HEK293 (cell line): Measurements from ENCODE around the gene MT1A.

Source experiments
- HOXC10 ChIP-seq: sonication (generic); formaldehyde crosslinking; IDR thresholded peaks from 2 replicates; pipeline ENCODE4 v1.8.1; 2023; ENCODE audit warnings: mild to moderate bottlenecking, missing genetic modification reagents
- KLF16 ChIP-seq: fragments of 450-650 bp; formaldehyde crosslinking; IDR thresholded peaks from 2 replicates; pipeline ENCODE4 v1.5.1; 2017; ENCODE audit warnings: missing biosample characterization, missing genetic modification characterization
- SP2 ChIP-seq: fragments of 450-650 bp; formaldehyde crosslinking; IDR thresholded peaks from 2 replicates; pipeline ENCODE4 v1.5.1; 2016; ENCODE audit warnings: missing biosample characterization, missing genetic modification characterization
- ZBTB8A ChIP-seq: fragments of 450-650 bp; formaldehyde crosslinking; IDR thresholded peaks from 2 replicates; pipeline ENCODE4 v1.5.1; 2016; ENCODE audit warnings: missing biosample characterization, missing genetic modification characterization
- ZFP3 ChIP-seq: fragments of 450-650 bp; formaldehyde crosslinking; IDR thresholded peaks from 2 replicates; pipeline ENCODE4 v1.5.1; 2016; ENCODE audit warnings: low read depth, missing biosample characterization, missing genetic modification characterization
- ZNF146 ChIP-seq: fragments of 450-650 bp; formaldehyde crosslinking; IDR thresholded peaks from 2 replicates; pipeline ENCODE4 v1.5.1; 2016; ENCODE audit warnings: missing biosample characterization, missing genetic modification characterization
- ZNF211 ChIP-seq: fragments of 450-650 bp; formaldehyde crosslinking; IDR thresholded peaks from 2 replicates; pipeline ENCODE4 v1.5.1; 2016; ENCODE audit warnings: low read depth, missing biosample characterization, missing genetic modification characterization
- ZNF214 ChIP-seq: fragments of 450-650 bp; formaldehyde crosslinking; IDR thresholded peaks from 2 replicates; pipeline ENCODE4 v1.5.1; 2017; ENCODE audit warnings: missing biosample characterization, mild to moderate bottlenecking, missing genetic modification characterization, borderline replicate concordance
- ZNF223 ChIP-seq: fragments of 450-650 bp; formaldehyde crosslinking; IDR thresholded peaks from 2 replicates; pipeline ENCODE4 v1.5.1; 2016; ENCODE audit warnings: missing biosample characterization, missing genetic modification characterization
- ZNF335 ChIP-seq: fragments of 450-650 bp; formaldehyde crosslinking; conservative IDR thresholded peaks from 2 replicates; pipeline ENCODE4 v1.5.1; 2016; ENCODE audit warnings: missing biosample characterization, missing genetic modification characterization
- ZNF426 ChIP-seq: fragments of 450-650 bp; formaldehyde crosslinking; IDR thresholded peaks from 2 replicates; pipeline ENCODE4 v1.5.1; 2017; ENCODE audit warnings: missing biosample characterization, missing genetic modification characterization, mild to moderate bottlenecking, inconsistent platforms, moderate library complexity
- ZNF510 ChIP-seq: fragments of 450-650 bp; formaldehyde crosslinking; IDR thresholded peaks from 2 replicates; pipeline ENCODE4 v1.5.1; 2018; ENCODE audit warnings: mild to moderate bottlenecking, missing genetic modification characterization, missing biosample characterization; ENCODE audit not compliant: insufficient replicate concordance
- ZNF514 ChIP-seq: fragments of 450-650 bp; formaldehyde crosslinking; IDR thresholded peaks from 2 replicates; pipeline ENCODE4 v1.5.1; 2016; ENCODE audit warnings: missing biosample characterization, missing genetic modification characterization
- ZNF529 ChIP-seq: fragments of 450-650 bp; formaldehyde crosslinking; IDR thresholded peaks from 2 replicates; pipeline ENCODE4 v1.5.1; 2017; ENCODE audit warnings: missing genetic modification characterization, missing biosample characterization; ENCODE audit not compliant: insufficient replicate concordance
- ZNF530 ChIP-seq: fragments of 450-650 bp; formaldehyde crosslinking; IDR thresholded peaks from 2 replicates; pipeline ENCODE4 v1.5.1; 2016; ENCODE audit warnings: low read depth, missing biosample characterization, missing genetic modification characterization
- ZNF596 ChIP-seq: fragments of 450-650 bp; IDR thresholded peaks from 2 replicates; pipeline ENCODE4 v1.5.0; 2018; ENCODE audit warnings: missing biosample characterization, mild to moderate bottlenecking, missing genetic modification characterization, moderate library complexity
- ZNF600 ChIP-seq: fragments of 450-650 bp; formaldehyde crosslinking; IDR thresholded peaks from 2 replicates; pipeline ENCODE4 v1.5.1; 2016; ENCODE audit warnings: missing biosample characterization, missing genetic modification characterization
- TF ChIP-seq, protein P1 (sequence below): fragments of 450-650 bp; formaldehyde crosslinking; IDR thresholded peaks from 2 replicates; pipeline ENCODE4 v1.5.1; 2016; ENCODE audit warnings: missing biosample characterization, missing genetic modification characterization
- TF ChIP-seq, protein P2 (sequence below): fragments of 450-650 bp; formaldehyde crosslinking; IDR thresholded peaks from 2 replicates; pipeline ENCODE4 v1.5.1; 2016; ENCODE audit warnings: missing biosample characterization, missing genetic modification characterization, low read depth
- TF ChIP-seq, protein P3 (sequence below): fragments of 450-650 bp; formaldehyde crosslinking; IDR thresholded peaks from 2 replicates; pipeline ENCODE4 v1.5.1; 2017; ENCODE audit warnings: missing biosample characterization, mild to moderate bottlenecking, missing genetic modification characterization, moderate library complexity
- TF ChIP-seq, protein P4 (sequence below): fragments of 450-650 bp; formaldehyde crosslinking; IDR thresholded peaks from 2 replicates; pipeline ENCODE4 v1.5.1; 2016; ENCODE audit warnings: missing biosample characterization, missing genetic modification characterization
- TF ChIP-seq, protein P5 (sequence below): fragments of 450-650 bp; formaldehyde crosslinking; optimal IDR thresholded peaks from 2 replicates; pipeline ENCODE3; 2016; ENCODE audit warnings: missing biosample characterization, mild to moderate bottlenecking, missing genetic modification characterization
- TF ChIP-seq, protein P6 (sequence below): fragments of 450-650 bp; formaldehyde crosslinking; IDR thresholded peaks from 2 replicates; pipeline ENCODE4 v1.5.1; 2016; ENCODE audit warnings: missing biosample characterization, missing genetic modification characterization
- TF ChIP-seq, protein P7 (sequence below): fragments of 450-650 bp; formaldehyde crosslinking; IDR thresholded peaks from 2 replicates; pipeline ENCODE4 v1.5.1; 2016; ENCODE audit warnings: missing biosample characterization, missing genetic modification characterization
- TF ChIP-seq, protein P8 (sequence below): fragments of 450-650 bp; formaldehyde crosslinking; IDR thresholded peaks from 2 replicates; pipeline ENCODE4 v1.5.1; 2016; ENCODE audit warnings: missing biosample characterization, missing genetic modification characterization, borderline replicate concordance

The MT1A gene

DNA sequence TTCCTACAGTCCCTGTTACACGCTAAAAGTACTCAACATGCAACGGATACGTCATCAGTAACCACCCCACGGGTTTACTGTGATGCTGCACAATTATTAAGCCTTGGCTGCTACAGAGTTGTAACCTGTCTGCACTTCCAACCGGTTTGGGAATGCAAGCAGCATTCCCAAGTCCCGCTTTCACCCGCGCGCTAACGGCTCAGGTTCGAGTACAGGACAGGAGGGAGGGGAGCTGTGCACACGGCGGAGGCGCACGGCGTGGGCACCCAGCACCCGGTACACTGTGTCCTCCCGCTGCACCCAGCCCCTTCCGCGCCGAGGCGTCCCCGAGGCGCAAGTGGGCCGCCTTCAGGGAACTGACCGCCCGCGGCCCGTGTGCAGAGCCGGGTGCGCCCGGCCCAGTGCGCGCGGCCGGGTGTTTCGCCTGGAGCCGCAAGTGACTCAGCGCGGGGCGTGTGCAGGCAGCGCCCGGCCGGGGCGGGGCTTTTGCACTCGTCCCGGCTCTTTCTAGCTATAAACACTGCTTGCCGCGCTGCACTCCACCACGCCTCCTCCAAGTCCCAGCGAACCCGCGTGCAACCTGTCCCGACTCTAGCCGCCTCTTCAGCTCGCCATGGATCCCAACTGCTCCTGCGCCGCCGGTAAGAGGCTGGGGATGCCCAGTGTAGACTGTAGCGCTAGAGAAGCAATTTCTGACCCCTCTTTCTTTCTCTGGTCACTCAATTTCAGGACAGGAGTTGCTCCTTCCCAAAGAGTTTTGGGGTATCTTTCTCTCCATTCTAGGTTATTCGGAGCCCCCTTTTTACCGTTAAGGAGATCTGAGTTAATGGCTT is 30.2 kb upstream of the MT1A start, which contains the start of gene MT2A (continued):
- TF ChIP-seq, protein P1, sequence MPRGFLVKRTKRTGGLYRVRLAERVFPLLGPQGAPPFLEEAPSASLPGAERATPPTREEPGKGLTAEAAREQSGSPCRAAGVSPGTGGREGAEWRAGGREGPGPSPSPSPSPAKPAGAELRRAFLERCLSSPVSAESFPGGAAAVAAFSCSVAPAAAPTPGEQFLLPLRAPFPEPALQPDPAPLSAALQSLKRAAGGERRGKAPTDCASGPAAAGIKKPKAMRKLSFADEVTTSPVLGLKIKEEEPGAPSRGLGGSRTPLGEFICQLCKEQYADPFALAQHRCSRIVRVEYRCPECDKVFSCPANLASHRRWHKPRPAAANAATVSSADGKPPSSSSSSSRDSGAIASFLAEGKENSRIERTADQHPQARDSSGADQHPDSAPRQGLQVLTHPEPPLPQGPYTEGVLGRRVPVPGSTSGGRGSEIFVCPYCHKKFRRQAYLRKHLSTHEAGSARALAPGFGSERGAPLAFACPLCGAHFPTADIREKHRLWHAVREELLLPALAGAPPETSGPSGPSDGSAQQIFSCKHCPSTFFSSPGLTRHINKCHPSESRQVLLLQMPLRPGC, result no peak
- TF ChIP-seq ZFP3 (tag by site-specific recombination) (no peak), ZNF214 (no peak), ZNF335 (tag by site-specific recombination) (peak; percentile 21; the same call in 1 of the 2 replicates), KLF16 (peak; percentile 63; the same call in 1 of the 2 replicates), ZNF426 (no peak), ZNF211 (tag by site-specific recombination) (no peak), ZNF529 (tag by site-specific recombination) (no peak), HOXC10 (CRISPR knock-in tag) (no peak), ZNF514 (no peak), ZNF600 (tag by site-specific recombination) (peak; percentile 83), ZNF510 (tag by site-specific recombination) (no peak), ZNF223 (tag by site-specific recombination) (no peak), ZNF530 (no peak), ZNF596 (tag by site-specific recombination) (peak; percentile 13; the same call in 1 of the 2 replicates), ZBTB8A (tag by site-specific recombination) (peak; percentile 87), SP2 (tag by site-specific recombination) (peak; percentile 71), ZNF146 (no peak)
- TF ChIP-seq, protein P2, sequence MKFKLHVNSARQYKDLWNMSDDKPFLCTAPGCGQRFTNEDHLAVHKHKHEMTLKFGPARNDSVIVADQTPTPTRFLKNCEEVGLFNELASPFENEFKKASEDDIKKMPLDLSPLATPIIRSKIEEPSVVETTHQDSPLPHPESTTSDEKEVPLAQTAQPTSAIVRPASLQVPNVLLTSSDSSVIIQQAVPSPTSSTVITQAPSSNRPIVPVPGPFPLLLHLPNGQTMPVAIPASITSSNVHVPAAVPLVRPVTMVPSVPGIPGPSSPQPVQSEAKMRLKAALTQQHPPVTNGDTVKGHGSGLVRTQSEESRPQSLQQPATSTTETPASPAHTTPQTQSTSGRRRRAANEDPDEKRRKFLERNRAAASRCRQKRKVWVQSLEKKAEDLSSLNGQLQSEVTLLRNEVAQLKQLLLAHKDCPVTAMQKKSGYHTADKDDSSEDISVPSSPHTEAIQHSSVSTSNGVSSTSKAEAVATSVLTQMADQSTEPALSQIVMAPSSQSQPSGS (tag by site-specific recombination), result no peak
- TF ChIP-seq, protein P3, sequence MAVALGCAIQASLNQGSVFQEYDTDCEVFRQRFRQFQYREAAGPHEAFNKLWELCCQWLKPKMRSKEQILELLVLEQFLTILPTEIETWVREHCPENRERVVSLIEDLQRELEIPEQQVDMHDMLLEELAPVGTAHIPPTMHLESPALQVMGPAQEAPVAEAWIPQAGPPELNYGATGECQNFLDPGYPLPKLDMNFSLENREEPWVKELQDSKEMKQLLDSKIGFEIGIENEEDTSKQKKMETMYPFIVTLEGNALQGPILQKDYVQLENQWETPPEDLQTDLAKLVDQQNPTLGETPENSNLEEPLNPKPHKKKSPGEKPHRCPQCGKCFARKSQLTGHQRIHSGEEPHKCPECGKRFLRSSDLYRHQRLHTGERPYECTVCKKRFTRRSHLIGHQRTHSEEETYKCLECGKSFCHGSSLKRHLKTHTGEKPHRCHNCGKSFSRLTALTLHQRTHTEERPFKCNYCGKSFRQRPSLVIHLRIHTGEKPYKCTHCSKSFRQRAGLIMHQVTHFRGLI (tag by site-specific recombination), result peak; percentile 67; the same call in 1 of the 2 replicates
- TF ChIP-seq, protein P4, sequence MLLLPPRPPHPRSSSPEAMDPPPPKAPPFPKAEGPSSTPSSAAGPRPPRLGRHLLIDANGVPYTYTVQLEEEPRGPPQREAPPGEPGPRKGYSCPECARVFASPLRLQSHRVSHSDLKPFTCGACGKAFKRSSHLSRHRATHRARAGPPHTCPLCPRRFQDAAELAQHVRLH, result no peak
- TF ChIP-seq, protein P5, sequence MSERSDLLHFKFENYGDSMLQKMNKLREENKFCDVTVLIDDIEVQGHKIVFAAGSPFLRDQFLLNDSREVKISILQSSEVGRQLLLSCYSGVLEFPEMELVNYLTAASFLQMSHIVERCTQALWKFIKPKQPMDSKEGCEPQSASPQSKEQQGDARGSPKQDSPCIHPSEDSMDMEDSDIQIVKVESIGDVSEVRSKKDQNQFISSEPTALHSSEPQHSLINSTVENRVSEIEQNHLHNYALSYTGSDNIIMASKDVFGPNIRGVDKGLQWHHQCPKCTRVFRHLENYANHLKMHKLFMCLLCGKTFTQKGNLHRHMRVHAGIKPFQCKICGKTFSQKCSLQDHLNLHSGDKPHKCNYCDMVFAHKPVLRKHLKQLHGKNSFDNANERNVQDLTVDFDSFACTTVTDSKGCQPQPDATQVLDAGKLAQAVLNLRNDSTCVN (tag by site-specific recombination), result peak; percentile 84
- TF ChIP-seq, protein P6, sequence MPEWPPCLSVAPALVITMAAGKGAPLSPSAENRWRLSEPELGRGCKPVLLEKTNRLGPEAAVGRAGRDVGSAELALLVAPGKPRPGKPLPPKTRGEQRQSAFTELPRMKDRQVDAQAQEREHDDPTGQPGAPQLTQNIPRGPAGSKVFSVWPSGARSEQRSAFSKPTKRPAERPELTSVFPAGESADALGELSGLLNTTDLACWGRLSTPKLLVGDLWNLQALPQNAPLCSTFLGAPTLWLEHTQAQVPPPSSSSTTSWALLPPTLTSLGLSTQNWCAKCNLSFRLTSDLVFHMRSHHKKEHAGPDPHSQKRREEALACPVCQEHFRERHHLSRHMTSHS (tag by site-specific recombination), result no peak
- TF ChIP-seq, protein P7, sequence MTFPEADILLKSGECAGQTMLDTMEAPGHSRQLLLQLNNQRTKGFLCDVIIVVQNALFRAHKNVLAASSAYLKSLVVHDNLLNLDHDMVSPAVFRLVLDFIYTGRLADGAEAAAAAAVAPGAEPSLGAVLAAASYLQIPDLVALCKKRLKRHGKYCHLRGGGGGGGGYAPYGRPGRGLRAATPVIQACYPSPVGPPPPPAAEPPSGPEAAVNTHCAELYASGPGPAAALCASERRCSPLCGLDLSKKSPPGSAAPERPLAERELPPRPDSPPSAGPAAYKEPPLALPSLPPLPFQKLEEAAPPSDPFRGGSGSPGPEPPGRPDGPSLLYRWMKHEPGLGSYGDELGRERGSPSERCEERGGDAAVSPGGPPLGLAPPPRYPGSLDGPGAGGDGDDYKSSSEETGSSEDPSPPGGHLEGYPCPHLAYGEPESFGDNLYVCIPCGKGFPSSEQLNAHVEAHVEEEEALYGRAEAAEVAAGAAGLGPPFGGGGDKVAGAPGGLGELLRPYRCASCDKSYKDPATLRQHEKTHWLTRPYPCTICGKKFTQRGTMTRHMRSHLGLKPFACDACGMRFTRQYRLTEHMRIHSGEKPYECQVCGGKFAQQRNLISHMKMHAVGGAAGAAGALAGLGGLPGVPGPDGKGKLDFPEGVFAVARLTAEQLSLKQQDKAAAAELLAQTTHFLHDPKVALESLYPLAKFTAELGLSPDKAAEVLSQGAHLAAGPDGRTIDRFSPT (tag by site-specific recombination), result no peak; the same call in 1 of the 2 replicates
- TF ChIP-seq, protein P8, sequence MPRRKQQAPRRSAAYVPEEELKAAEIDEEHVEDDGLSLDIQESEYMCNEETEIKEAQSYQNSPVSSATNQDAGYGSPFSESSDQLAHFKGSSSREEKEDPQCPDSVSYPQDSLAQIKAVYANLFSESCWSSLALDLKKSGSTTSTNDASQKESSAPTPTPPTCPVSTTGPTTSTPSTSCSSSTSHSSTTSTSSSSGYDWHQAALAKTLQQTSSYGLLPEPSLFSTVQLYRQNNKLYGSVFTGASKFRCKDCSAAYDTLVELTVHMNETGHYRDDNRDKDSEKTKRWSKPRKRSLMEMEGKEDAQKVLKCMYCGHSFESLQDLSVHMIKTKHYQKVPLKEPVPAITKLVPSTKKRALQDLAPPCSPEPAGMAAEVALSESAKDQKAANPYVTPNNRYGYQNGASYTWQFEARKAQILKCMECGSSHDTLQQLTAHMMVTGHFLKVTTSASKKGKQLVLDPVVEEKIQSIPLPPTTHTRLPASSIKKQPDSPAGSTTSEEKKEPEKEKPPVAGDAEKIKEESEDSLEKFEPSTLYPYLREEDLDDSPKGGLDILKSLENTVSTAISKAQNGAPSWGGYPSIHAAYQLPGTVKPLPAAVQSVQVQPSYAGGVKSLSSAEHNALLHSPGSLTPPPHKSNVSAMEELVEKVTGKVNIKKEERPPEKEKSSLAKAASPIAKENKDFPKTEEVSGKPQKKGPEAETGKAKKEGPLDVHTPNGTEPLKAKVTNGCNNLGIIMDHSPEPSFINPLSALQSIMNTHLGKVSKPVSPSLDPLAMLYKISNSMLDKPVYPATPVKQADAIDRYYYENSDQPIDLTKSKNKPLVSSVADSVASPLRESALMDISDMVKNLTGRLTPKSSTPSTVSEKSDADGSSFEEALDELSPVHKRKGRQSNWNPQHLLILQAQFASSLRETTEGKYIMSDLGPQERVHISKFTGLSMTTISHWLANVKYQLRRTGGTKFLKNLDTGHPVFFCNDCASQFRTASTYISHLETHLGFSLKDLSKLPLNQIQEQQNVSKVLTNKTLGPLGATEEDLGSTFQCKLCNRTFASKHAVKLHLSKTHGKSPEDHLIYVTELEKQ (tag by site-specific recombination), result no peak
